Left cardiac atrium (tissue), 4 donors: ENCODE data around the gene AFAP1L1. TPM values are rescaled to one million over a fixed set of nuclear protein-coding genes. Genes with fewer than 3 reads are reported as not detected.

ENCODE experiments used
- ATAC-seq, 2 donors: fragments of 200-7000 bp; cut with Tn5 transposase; one replicate each; pipeline ENCODE4 v1.9.1; 2020; ENCODE audit warnings: mild to moderate bottlenecking in 2 of 2, moderate library complexity in 2 of 2
- DNase-seq: peaks from one replicate; pipeline ENCODE4 v3.0.0-alpha.2; 2020
- intact Hi-C, 2 donors: fragments of 100-400 bp; cut with DNase I; formaldehyde crosslinking; loops; one replicate each; pipeline versions ENCODE4 v1.14.1 to v1.15.1; 2022 to 2023
- total RNA-seq, 2 donors: library from RNA; stranded (reverse); fragmentation: NEBNext Ultra II Directional; extraction: Animal tissue kit (Norgen Biotek cat#: 25700); gene quantifications; one replicate each; pipeline ENCODE4 v1.2.1, GENCODE V29; 2021
- donor health status: DM: no; HTN: yes; CAD: no.
- donor health status: DM: no; HTN: yes; CAD: no; lungs with severe emphysema.
- donor health status: DM: yes; HTN: yes; CAD: no.
- donor health status: Dilated cardiomyopathy.

The AFAP1L1 gene
- total RNA-seq, 2 donors from 2014 or later, result 32.8 to 38.6 TPM

GRCh38 chr5:149280802-149281201, 9.1 kb downstream of the AFAP1L1 start:
- ATAC-seq (peak; percentile 55 to 67), DNase-seq (no peak)
- intact Hi-C loops, result no loop called here

DNA sequence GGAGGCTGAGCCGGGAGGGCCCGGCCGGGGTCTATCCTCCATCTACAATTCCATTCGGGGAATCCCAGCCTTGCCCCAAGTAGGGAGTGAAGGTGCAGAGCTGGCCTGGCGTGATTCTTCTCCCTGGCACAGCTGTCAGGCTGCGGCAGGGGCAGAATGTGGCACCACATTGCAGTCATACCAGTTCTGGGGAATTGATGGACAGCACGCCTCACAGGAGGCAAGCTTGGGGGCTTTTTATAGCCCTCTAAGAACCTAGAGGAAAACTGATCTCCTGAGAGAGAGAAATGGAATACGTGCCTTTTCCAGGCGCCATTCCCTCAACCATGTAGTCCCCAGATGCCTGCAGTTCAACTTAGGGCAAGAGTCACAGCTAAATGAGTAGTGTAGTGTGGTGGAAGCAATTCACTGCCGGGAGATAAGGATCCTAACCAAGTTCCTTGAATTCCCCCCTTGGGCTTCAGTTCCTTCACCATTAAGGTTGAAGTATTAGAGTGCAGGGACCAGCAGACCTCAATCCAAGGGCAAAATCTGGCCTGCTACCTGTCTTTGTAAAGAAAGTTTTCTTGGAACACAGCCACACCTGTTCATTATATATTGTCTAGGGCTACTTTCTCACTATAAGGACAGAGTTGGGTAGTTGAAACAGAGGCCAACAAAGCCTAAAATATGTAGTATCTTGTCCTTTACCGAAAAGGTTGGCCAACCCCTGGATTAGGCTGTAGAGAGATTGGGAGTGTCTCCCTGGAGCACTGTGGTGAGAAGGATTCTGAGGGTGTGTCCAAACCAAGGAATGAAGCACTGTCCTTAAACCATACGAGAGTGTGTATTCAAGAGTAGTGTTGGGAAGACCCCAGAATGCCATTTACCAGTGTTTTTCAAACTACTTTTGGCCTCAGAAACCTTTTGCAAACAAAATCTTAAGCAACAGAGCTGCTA, 10.6 kb downstream of the AFAP1L1 start:
- DNase-seq (no peak), ATAC-seq (peak; percentile 26 to 50)
- intact Hi-C loops, result no loop called here

DNA sequence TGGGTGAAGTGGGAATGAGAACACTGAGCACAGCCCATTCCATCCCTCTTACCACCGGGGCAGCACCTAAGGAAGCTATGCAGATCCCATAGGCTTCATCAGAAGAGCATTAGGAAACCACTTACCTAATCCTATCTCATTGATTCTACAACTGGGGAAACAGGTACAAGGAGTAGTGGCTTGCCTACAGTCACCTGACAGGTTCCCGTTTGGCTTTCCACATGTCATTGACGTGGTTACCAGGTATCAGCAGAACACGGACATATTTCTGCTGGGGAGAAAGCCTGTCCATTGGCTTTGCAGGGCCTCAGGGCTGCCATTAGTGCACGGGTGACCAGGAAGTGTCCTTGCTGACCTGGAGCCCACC, 11.3 kb downstream of the AFAP1L1 start:
- DNase-seq, result no peak
- ATAC-seq, result no peak
- intact Hi-C loops, result no loop called here

GRCh38 chr5:149283626-149284480, 12.2 kb downstream of the AFAP1L1 start:
- no peak for ATAC-seq

DNA sequence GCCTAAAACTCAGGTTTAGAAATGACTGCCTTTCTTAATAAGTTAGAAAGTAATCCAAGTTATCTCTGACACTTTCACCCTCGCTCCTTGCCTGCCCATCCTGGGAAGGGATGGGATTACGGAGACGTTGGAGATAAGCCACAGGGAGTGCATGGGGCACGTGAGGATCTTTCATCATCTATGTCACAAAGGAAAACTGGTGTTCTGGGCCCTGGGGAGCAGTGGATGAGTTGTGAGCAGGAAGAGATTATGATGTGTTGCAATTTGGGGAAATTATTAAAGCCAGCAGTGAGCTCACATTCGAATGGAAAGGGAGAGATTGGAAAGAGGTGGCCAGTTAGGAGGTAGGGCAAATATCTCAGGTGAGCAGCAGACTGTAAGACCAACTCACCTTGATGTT, 12.8 kb downstream of the AFAP1L1 start:
- no peak for DNase-seq
- peak; percentile 29 to 53 for ATAC-seq
- intact Hi-C loops, result no loop called here

More at GRCh38 chr5:149283626-149284480, 12.2 kb downstream of the AFAP1L1 start:
- intact Hi-C loops, result no loop called here
- DNase-seq, result no peak

GRCh38 chr5:149285153-149285552, 13.5 kb downstream of the AFAP1L1 start:
- DNase-seq (no peak), ATAC-seq (peak in 1 of 2 donors; percentile 21)
- intact Hi-C loops, result no loop called here

DNA sequence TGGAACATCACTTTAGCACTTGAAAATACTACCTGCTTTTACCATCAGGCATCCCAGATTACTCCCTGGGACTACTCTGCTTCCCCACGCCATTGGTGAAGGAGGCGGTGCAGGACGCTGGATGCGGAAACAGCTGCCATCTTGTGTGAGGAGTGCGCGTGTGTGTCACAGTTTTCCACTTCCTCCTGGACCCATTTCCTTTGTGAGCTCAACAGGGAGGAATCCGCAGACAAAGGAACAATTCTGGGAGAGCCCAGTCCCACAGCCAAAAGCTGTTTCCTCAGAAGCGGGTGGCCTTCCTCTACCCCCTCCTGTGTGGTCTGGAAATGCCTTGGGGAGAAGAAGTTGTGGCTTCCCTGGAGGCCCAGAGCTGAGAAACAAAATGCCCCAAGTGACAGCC, 16.8 kb downstream of the AFAP1L1 start:
- intact Hi-C loops, result no loop called here
- ATAC-seq, result peak; percentile 42 to 45
- no peak for DNase-seq

- DNase-seq (no peak), ATAC-seq (peak; percentile 48 to 77)
- intact Hi-C loops, result no loop called here
Measured at GRCh38 chr5:149289301-149289700, 17.6 kb downstream of the AFAP1L1 start.

DNA sequence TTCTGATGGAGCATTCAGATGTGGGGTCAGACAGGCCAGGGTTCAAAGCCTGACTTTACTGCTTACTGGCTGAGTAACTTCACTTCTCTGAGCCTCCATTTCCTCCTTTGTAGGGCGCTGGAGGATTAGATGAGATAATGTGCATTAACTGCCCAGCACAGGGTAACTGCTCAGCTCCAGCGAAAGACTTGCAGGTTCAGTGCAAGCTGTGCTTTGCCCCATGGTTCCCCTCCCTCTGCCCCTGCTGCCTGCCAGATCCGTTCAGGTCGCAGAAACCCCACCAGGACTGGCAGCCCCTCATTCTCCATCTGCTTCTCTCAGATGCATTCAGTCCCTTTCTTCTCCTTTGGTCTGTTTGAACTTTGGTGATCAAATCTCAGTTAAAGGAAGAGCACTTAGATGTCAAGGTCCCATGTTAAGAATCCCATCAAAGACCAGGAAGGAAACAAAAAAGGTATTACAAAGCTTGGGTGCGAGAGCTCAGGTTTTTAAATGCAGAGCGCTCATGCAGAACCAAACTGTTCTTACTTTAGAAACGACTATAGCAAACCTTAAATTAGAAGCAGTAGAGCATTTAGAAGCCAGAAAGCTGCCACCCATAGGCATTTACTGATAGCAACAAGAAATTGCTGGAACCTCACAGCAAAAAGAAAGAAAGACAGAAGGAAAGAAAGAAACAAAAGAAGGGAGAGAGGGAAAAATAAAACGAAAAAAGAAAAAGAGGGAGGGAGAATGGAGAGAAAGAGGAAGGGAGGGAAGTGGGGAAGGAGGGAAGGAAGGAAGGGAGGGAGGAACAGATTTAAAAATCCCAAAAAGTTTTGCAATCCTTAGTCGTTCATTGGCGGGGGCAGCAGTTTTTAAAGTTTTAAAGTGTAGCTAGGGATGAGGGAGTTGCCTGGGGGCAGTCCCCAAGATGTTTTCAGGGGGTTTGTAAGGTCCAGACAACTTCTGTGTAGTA, 23.5 kb downstream of the AFAP1L1 start:
- DNase-seq, result no peak
- no peak for ATAC-seq
- intact Hi-C loops, result no loop called here

DNA sequence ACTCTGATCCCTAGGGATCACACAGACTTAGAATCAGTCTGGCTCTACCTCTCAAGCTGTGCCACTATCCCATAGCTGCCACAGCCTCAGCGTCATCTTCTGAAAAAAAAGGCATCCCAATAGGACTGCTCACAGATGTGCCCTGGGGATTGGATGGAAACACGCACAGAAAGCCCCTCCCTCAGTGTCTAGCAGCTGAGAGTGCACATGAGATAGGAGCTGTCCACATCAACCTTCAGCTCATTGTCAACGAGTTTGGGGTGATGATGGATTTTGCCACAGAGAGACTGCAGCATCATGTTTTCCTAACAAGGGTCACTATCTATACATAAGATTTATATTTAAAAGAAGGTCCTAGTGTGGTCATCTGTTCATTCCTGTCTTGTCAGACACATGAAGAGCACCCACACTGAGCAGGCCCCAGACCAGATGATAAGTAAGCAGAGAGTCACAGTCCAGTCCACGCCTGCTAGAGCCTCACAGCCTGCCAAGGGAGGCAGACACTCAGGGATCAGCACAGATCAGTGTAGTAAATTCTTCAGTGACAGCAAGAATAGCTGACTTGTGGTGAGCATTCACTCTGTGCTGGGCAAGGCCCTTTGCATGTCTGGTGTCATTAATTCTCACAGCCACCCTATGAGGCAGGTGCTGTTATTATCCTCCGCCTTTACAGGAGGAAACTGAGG, 25.8 kb downstream of the AFAP1L1 start:
- ATAC-seq (peak; percentile 77 to 78), DNase-seq (no peak)
- intact Hi-C loops, result no loop called here

DNA sequence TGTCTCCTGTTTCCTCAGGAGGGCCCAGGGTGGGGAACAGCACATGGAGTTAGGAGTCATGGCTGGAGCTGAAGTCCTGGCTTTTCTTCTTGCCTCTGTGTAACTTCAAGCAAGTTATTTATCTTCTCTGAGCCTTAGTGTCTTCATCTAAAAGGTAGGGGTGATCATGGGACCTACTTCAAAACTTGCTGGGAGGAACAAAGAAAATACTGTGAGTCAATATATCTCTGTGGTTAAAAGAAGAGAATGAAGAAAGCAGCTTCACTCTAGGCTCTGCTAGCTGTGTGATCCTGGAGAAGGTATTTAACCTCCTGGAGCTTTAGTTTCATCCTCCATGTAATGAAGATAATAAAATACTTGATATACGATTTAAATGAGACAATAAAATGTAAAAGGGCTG, 26.5 kb downstream of the AFAP1L1 start:
- ATAC-seq, result no peak
- intact Hi-C loops, result no loop called here
- no peak for DNase-seq

- peak; percentile 55 for DNase-seq
- ATAC-seq, result peak; percentile 15 to 48
- intact Hi-C loops, result no loop called here
Measured at GRCh38 chr5:149298842-149299404, 27.3 kb downstream of the AFAP1L1 start.

GRCh38 chr5:149299451-149300054, 27.9 kb downstream of the AFAP1L1 start:
- DNase-seq (peak; percentile 68), ATAC-seq (peak; percentile 5 to 52)
- intact Hi-C loops, result no loop called here

GRCh38 chr5:149300441-149300840, 28.8 kb downstream of the AFAP1L1 start:
- intact Hi-C loops, result no loop called here
- no peak for DNase-seq
- no peak for ATAC-seq

DNA sequence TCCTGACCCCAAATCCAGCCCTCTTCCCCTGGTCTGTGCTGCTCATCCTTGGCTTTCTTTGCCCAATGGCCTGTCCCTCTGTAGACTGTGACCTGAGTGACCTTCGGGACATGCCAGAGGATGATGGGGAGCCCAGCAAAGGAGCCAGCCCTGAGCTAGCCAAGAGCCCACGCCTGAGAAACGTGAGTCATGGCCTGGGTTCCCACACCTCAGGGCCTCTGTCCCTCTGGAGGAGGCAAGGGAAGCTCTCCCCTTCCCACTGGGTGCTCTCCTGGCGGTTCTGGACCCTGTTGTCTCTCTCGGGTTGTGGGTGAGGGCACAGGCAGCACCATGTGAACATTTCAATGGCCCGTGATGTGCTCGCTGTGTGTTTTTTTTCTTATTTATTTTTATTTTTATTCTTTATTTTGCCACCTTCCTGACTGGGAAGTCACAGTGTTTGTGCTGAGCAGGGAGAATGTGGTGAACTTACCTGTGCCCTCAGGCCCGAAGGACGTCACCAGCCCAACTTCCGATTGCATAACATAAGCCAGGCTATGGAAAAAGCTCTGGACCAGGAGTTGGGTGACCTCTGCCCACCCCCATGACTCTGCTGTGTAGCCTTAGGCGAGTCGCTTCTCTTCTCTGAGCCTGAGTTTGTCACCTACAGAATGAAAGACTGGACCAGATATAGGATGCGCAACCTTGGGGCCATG, 29.5 kb downstream of the AFAP1L1 start:
- DNase-seq (no peak), ATAC-seq (no peak)

GRCh38 chr5:149301744-149302380, 30.2 kb downstream of the AFAP1L1 start:
- DNase-seq (no peak), ATAC-seq (no peak)
- intact Hi-C loops, result no loop called here

More for the DNA sequence above, 29.5 kb downstream of the AFAP1L1 start:
- intact Hi-C loops, result no loop called here

DNA sequence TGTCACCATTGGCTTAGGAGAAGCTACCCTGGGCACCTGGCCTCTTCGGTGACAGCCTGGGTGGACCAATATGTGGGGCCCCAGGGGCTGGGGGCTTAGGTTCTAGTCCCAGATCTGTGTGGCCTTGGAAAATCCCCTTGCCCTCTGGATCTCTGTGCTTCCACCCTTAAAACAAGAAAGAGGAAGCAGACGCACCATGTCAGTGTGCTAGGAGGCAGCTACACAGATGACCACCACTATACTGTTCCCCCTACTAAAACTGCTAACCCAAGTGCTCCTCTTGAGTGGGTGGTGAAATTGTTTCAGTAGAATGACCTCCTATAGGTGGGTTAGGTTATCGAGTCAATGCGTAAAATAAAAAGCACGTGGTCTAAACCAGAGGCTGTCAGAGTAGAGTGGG, 31.0 kb downstream of the AFAP1L1 start:
- ATAC-seq, result no peak
- intact Hi-C loops, result no loop called here
- DNase-seq, result no peak
